ENCODE measurements around the gene PPP1R27.

The PPP1R27 gene, protein sequence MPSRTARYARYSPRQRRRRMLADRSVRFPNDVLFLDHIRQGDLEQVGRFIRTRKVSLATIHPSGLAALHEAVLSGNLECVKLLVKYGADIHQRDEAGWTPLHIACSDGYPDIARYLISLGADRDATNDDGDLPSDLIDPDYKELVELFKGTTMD

DNA sequence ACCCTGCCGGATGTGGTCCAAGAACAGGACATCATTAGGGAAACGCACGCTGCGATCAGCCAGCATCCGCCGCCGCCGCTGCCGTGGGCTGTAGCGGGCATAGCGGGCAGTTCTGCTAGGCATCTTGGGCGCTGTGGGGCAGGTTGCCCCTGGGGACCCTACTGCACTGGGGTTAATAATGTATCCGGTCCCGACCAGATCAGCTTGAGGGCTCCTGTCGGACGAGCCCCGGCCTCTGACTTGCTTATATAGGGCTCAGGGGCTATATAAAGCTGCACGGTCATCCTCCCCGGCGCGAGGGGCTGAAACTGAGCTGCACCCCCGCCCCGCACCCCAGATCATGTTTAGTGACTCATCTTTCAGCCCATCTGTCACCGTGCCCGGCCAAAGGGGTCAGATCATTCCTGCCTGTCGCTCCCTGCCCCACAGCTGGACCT is at the start of gene PPP1R27:
PPP1R27 (minus strand) TSS at position 220 of the 437 bp plus-strand sequence; CDS start at position 123, 97 bp downstream.
- no peak for DNase-seq

DNA sequence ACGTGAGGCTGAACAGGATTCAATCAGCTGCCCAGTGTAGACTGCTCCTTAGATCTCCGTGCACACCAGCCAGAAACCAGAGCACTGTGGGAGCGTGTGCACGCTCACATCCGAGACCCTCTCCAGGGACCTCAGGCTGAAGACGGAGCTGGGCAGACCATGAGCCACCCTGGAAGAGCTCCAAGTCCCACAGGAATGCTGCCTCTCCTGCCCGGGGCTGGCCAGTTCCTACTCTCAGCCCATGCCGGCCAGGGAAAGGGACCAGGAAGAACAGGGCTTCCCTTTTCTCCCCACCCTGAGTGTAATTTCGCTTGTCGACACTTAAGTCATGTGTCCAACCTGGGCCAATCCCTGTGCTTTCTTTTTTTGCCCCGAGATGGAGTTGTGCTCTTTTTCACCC is 49.7 kb upstream of the PPP1R27 start:
- no peak for DNase-seq

DNA sequence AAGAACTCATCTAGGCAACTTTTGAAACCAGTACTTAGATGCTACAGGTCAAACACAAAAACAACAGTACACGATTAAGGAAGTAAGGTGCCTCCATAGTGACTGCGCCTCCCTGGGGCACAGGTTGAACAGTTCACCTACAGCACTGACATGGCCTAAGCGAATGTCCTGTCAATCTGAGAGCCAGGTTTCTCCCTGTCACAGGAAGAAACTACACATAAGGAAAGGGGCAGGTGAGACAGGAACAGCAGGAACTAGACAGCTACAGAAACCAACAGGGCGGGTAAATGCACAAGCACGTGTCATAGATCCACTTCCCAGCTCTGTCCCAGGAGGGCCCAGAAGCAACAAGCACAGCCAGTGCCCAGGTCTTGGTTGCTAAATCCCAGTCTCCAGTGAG is 44.3 kb upstream of the PPP1R27 start:
- no peak for DNase-seq

DNA sequence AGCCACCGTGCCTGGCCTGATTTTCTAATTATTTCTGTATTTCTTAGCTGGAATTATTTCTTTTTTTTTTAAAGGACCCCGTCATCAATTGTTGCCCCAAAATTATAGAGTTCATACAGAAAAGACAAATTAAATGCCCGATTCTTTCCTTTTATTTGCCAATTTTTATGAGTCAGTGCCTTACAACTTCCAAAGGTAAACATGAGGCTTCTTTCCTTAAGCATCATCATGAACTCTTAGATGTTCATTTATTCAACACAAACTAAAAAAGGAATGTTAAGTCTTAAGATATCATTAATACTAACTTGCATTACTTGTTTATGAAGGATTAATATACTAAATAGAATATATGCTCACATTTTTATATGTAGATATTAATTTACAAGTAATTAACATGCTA is 43.4 kb upstream of the PPP1R27 start:
- DNase-seq = no peak

DNA sequence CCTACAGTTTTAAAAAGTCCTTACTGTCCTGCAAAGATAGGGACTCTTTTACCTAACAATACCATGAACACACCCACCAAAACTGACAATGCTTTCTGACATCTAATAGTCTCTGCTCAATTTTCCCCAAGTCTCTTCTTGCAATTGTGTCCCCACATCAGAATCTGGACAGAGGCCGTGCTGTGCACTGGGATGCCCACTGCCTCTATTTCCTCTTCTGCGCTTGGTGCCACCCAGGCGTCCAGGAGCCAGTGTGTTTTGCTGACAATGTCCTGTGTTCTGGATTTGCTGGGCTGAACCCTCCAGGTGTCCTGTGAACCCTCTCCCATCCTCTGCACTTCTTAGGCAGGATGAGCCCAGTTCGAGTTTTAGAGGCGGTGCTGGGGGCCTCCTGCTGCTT is 42.7 kb upstream of the PPP1R27 start:
- DNase-seq = no peak

DNA sequence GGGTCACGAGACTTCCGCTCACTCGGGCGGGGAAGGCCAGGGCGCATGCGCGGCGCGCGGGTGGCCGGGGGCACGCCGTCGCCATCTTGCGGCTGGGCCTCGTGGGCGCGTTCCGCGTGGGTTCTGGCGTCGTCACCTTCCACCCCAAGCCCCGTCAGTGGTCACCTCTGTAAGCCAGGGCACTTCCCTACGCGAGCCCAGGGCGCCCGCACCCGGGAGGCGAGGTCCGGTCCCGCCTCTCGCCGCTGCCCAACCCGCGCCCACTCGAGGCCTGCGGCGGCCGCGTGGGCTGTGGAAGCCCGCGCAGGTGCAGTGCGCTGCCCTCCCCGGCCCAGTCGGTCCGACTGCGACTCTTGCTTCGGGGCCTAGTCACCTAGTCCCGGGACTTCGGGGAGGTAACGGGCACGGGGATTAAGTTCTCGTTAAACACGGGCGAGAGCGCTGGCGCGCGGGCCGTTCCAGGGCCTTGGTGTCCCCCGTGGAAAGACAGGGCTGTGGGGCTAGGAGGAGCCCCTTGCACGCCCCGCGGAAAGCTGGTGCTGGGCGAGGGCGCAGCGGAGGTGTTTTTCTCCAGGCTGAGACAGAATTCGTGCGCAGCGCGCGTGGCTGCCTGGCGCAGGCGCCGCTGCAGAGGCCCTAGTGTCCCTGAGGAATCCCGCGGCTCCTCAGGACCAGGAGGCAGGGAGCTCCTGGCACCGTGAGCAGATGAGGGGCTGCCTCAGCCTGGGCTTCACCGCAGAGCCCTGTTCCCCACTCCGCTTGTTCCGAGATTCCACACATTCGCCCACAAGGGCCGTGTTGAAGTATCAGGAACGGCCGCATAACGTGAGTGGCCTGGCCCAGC is 36.8 kb upstream of the PPP1R27 start:
- no peak for DNase-seq

DNA sequence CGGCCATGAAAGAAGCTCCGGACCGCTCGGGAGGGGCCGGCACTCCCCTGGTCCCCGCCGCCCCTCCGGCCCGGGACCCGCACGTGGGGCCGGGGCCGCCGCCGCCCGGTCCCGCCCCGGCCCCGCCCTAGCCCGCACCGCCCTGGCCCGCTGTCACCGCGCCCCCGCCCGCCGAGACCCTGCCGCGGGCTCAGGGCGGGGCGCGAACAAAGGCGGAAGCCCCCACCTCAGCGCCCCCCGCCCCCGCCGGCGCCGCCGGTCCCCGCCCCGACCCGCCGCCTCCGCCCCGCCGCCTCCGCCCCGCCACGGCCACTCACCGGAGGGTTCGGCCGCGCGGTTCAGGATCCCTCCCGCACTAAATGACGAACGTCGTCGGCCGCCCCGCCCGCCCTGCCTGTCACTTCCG is 36.1 kb upstream of the PPP1R27 start, which contains the start of gene ARHGDIA:
ARHGDIA (minus strand) TSS at position 357 of the 406 bp plus-strand sequence. CDS start 1,407 bp downstream, outside the sequence.
- DNase-seq = peak; percentile 74

DNA sequence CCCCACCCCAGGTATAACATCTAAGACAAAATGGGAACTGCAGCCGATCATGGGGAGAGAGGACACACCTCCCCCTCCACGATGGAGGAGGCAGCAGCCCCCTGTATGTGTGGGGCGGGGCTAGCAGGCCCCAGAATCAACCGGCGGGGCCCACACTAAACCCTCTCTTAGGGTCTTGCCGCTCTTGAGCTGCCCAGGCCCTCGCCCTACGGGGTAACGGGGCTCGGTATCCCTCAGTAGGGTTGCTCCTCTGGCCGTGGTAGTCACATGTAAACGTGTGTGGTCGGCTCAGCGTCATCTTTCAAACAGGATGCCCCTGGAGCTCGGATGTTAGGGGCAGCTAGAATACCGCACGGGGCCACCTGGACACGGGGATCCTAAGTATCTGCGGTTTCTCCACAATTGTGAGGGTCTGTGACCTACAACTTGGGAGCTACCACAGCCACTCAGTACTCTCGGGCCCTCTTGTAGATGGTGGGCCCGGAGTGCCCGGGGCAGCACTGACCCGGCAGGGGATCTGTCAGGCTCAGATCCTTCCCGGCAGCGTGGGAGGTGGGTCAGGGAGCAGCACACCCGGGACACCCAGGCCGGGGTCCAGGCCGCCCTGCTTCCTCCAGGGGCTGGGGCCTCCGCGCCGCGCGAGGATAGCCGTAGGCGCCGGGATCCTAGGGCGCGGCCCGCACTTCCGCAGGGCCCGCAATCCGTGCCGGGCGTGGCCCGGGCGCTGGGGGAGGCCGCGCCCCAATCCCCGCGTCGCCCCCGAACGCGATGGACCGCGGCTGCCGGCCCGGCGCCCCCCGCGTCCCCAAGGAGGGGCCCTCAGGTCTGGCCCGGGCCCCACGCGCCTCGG is 35.5 kb upstream of the PPP1R27 start:
- DNase-seq = no peak

DNA sequence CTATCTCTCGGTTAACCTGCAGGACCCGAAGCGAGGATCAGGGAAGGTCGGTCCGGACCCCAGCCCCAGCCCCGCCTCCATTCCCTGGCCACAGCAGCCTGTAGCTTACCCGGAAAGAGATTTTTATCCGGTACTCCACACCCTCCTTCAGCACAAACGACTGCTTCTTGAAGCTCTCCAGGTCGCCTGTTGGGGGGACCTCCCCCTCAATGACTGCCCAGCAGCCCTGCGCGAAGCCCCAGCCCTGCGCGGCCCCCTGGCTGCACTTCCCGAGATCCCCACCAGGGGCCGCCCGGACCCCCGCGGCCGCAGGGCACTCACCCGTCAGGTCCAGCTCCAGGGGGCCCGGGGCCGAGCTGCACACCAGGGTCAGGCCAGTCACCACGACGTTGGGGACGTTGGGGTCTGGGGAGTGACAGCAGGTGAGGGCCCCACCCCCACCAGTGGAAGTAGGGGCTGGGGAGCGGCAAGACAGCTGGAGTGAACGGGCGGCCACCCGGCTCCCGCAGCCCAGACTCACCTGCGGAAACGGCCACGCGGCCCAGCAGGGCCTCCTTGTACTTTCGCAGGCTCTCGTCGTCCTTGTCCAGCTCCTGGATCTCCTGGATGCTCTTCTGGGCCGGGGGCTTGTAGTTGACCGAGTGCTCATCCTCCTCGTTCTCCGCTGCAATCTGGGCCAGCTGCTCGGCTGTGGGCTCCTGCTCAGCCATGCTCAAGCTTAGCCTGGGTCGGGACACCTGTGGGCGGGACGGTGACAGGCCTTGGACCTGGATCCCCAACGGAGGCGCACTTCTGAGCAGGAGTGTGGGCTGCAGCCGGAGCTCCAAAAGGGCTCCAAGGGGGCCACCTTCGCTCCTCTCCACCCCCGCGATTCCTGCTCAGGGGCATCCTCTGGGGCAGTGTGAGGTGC is 34.6 kb upstream of the PPP1R27 start:
- no peak for DNase-seq

DNA sequence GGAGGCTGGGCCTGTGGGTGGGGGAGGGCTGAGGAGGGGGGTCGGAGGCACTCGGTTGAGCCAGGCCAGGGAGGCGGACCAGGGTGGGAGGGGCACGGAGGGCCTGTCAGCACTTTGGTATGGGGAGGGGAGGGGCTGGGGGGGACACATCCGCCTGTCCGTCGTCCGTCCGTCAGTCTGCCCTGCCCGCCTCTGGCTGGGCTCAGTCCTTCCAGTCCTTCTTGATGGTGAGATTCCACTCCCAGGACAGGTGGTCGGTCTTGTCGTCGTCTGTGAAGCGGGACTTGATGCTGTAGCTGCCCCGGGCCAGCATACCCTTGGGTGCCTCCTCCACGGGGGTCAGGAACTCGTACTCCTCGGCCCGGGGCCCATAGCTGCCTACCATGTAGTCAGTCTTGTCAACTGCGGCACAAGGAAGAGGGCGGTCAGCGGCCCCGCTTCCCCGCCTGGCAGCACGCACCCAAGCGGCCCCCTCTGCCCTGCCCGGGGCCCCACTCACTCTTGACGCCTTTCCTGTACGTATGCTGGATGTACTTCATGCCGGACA is 33.9 kb upstream of the PPP1R27 start:
- no peak for DNase-seq

DNA sequence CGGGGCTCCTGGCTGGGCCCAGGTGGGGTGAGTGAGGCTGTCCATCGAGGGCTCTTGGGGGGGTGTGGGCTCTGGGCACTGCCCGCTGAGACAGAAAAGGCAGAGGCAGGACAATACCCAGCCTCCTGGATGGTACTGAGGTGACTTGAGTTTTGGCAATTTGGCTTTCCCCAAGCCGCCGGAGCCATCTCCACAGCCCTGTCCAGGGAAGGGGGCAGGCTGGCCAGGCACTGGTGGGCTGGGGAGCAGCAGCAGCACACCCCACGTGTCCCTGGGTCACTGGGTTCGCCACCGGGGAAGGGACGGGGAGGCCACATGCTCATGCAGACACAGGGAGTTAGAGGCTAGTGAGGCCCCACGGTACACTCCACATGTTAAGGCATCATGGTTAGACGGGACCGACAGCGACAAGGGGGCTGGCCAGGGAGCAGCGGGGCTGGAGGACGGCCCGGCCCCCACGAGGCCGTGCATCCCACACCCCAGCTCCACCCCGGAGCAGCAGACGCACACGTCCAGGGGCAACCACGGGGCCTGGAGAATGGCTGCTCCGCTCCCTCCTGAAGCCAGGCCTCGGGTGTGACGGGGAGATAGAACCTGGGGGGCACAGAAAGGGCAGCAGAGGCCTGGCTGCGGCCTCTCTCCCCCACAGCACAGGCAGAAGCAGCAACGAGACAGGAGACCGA is 33.3 kb upstream of the PPP1R27 start:
- DNase-seq = no peak

DNA sequence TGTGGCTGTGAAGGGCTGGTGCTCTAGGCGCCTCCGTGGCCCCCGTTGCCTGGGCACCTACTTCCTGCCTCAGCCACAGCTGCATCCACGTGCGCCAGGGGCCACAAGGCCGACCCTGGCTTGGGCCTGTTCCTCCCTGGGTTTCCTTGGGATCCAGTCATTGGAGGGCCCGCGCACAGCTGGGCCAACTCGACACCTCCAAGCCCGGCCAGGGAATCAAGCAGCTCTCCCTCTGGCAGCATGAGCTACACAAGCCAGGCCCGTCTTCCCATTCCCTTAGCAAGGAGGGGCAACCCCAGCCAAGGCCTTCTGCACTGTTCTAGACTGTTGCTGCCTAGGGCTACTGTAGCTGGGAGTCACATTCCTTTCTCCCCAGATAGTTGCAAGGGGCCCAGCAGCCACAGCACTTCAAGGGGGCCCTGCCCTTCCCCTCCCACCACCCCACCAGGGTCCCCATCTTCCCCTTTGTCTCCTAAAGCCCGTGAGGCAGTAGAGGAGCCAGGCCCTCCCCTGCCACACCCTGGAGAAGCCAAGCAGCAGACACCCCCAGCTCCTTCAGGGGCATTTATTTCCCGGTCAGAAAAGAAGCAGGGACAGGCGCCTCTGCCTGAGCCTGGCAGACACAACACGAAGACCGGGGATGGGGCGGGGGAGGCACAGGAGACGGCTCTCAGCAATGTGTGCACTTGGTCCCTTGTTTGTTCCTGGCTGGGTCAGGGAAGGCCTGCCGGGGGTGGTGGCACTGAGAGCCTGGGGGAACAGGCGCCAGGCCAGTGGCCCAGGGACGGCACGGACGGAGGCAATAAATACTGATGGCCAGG is 32.5 kb upstream of the PPP1R27 start:
- no peak for DNase-seq

DNA sequence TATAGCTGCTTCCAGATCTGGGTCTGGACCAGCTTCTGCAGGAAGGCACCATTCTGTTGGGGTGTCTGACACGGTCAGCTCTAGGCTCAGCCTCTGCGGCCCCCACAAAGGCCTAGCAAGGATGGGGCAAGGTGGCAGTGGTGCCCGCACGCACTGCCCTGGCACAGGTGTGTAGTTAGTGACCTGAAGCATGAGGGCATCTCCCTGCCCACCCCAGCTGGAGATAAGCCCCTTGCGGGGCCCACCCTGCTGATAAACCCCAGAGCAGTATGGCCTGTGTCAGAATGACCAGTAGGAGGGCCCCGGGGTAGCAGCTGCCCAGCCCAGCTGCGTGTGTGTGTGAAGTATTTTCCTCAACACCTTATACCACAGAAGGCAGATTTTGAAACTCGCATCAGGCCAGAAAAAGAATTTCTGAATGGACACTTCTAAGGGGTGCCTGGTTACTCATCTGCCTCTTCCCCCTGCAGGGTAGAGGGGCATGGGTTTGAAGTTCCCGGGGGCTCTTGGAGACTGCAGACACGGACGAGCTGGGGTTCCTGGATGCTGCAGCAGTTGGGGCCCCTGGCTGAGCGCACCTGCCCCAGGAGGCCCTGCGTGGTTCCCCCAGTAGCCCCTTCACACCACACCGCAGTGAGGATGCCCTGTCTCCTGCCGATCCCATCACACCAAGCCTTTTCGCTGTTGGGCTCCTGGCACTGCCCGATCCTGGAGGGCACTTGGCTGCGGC is 31.8 kb upstream of the PPP1R27 start:
- DNase-seq = no peak

DNA sequence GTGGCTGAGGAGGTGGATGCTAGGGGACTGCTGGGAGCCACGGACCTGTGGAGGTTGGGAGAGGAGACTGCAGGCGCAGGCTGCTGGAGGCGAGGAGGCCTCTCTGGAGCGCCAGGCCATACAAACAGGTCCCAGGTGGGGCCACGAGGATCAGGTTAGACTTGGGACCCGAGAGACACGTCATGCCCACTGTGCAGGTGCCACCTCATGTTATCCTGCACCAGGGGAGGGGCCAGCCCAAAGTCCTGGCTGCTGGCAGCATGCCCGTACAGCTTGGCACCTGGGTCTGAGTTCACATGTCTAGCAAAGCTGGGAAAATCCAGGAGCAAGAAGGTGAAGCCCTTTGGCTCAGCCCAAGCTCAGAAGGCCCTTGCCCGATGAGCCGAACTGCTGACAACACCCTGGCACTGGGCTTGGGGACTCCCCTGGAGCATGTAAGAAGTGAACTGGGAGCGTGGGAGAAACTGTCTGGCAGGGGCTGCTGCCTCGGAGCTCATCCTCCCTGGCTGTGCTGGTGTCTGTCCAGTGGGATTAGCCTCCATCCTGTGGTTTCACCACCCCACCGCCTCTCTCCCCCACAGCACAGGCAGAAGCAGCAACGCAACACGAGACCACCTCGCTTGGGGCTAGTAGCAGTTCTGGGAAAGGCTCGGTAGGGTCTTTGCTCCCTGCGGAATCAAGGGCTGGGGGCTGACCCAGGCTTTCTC is 31.0 kb upstream of the PPP1R27 start:
- DNase-seq = no peak

DNA sequence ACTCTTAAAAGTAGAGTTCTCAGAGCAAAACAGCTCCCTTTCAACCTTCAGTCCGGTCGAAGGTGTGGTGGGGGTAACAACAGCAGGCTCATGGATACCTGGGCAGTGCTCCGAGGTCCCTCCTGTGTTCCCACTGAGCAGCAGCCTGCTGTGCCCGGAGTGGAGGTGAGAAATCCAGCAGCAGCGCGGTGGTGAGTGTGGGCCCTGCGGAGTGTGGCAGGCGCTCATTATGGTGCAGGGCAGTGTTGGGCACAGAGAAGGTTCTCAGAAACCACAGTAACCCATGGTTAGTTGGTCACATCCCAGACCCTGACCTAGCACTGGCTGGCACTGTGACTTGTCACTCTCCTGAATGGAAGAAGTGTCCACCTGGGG is 30.5 kb upstream of the PPP1R27 start:
- DNase-seq = no peak

DNA sequence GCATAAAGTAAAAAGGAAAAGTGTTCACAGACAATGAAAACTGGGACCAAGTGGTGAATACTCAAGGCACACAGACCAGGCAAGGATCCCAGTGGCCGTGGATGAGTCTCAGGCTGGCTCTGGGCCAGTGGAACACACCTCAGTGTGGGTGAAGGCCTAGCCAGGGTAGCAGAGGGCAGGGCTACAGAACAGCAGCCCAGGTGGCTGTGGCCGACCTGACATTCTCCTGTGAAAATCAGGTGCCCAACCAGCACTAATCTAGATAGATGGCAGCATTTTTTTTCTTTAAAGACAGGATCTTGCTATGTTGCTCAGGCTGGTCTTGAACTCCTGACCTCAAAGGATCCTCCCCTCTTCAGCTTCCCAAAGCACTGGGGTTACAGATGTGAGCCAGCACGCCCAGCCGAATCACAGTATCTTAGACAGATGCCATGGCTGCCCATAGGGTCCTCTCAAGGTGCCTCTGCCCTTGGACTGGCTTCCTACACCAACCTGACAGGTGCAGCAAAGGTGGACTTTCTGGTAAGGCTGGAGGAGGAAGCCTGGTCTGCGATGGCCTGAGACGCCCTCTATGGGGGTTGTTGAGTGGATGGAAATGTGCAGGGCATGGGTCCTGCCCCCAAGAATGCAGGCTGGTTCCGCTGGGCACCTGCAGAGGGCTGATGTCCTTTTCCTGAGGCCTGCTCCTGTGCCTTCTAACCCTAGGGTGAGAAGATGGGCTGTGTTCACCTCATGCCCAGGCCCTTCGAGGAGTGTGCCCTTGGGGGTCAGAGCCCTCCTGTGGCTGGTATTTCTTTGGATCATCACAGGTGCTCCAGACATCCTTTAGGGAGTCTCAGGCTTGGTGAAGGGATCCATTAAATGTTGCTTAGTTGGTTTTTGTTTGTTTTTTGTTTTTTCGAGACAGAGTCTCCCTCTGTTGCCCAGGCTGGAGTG is 29.3 kb upstream of the PPP1R27 start:
- no peak for DNase-seq

DNA sequence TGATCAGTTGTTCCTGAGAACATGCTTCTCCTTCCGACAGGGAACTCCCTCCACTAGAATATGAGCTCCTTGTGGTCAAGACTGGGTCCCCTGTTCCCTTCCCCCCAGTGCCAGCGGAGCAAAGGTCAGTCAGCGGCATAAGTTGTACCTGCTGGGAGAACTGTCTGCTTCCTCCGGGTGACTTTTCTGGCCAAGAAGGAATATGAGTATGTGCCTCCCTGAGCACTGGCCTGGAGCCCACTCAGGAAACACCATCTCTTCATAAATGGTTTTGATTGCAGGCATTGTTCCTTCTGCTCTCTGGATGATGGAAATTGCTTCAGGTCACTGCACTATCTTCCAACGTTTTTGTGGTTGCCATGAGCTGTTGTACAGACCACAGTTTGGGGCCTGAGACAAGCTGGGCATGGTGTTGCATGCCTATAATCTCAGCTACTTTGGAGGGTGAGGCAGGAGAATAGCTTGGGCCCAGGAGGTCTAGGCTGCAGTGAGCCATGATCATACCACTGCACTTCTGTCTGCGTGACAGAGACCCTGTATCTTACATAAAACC is 28.3 kb upstream of the PPP1R27 start:
- DNase-seq = no peak

All from NCI-H1694 (cell line).